ENCODE measurements around the gene CRCP. TPM values are rescaled to one million over a fixed set of nuclear protein-coding genes. Genes with fewer than 3 reads are reported as not detected.
A peak's percentile ranks its signal among the peaks of the same experiment; 100 is the strongest.
"Not testable (repeated sequence)": the region's sequence is repeated elsewhere in the genome, so short reads cannot be mapped to it uniquely, and the experiment has no call there.

CRCP gene
- total and polyA plus RNA-seq, 2 of the 13 experiments (the other 11 are each of a cell fraction or from before 2014, with no cell fraction given), result 22.7 to 31.0 TPM

DNA sequence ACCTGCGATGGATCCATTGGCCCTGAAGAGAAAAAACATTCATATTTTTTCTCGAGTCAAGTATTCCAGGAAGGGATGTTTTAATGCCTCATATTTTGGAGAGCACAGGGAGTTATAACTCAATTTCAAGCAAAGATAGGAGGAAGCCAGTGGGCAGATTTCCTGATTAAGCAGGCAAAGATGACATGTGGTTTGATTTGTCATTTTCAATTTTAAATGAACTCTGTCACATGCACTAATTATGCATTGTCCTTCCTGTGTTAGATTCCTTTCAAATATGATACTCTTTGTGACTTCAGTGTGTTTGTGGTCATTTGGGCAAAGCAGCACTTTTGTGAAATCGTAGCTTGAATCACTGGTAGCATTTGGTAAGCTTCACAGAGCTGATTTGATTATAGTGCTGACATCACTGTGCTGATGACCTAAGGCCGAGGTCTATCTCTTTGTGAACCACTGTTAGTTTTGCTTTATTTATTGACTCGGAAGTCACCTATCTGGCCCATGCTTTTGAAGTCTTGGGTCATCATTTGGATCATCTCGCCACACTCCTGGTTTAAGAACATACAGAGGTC is 11.2 kb downstream of the CRCP start (continued):
- TF ChIP-seq, protein P1, sequence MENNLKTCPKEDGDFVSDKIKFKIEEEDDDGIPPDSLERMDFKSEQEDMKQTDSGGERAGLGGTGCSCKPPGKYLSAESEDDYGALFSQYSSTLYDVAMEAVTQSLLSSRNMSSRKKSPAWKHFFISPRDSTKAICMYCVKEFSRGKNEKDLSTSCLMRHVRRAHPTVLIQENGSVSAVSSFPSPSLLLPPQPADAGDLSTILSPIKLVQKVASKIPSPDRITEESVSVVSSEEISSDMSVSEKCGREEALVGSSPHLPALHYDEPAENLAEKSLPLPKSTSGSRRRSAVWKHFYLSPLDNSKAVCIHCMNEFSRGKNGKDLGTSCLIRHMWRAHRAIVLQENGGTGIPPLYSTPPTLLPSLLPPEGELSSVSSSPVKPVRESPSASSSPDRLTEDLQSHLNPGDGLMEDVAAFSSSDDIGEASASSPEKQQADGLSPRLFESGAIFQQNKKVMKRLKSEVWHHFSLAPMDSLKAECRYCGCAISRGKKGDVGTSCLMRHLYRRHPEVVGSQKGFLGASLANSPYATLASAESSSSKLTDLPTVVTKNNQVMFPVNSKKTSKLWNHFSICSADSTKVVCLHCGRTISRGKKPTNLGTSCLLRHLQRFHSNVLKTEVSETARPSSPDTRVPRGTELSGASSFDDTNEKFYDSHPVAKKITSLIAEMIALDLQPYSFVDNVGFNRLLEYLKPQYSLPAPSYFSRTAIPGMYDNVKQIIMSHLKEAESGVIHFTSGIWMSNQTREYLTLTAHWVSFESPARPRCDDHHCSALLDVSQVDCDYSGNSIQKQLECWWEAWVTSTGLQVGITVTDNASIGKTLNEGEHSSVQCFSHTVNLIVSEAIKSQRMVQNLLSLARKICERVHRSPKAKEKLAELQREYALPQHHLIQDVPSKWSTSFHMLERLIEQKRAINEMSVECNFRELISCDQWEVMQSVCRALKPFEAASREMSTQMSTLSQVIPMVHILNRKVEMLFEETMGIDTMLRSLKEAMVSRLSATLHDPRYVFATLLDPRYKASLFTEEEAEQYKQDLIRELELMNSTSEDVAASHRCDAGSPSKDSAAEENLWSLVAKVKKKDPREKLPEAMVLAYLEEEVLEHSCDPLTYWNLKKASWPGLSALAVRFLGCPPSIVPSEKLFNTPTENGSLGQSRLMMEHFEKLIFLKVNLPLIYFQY (CRISPR knock-in tag; IDR thresholded peaks at IDR 0.05; ENCODE audit: borderline replicate concordance), result peak; percentile 86; the same call in 1 of the 2 replicates
- TF ChIP-seq TBX3 (IDR thresholded peaks at IDR 0.05; ENCODE audit: borderline replicate concordance) (peak; percentile 26; the same call in 1 of the 2 replicates), CREM (IDR thresholded peaks at IDR 0.05) (peak; percentile 45; the same call in 1 of the 2 replicates), HDAC2 (CRISPR knock-in tag; IDR thresholded peaks at IDR 0.05) (peak; percentile 54; the same call in 1 of the 2 replicates), FOXA1 (CRISPR knock-in tag; IDR thresholded peaks at IDR 0.05) (peak; percentile 57; the same call in 1 of the 2 replicates), RARA (CRISPR knock-in tag; IDR thresholded peaks at IDR 0.05) (peak; percentile 85), NR2F1 (CRISPR knock-in tag; IDR thresholded peaks at IDR 0.05) (peak; percentile 49 to 61; a peak in 2 of 4 replicates)
- TF ChIP-seq CREM (CRISPR knock-in tag; IDR thresholded peaks at IDR 0.05); FOXA1 (IDR thresholded peaks at IDR 0.05): not testable (repeated sequence)
- TF ChIP-seq, protein P2, sequence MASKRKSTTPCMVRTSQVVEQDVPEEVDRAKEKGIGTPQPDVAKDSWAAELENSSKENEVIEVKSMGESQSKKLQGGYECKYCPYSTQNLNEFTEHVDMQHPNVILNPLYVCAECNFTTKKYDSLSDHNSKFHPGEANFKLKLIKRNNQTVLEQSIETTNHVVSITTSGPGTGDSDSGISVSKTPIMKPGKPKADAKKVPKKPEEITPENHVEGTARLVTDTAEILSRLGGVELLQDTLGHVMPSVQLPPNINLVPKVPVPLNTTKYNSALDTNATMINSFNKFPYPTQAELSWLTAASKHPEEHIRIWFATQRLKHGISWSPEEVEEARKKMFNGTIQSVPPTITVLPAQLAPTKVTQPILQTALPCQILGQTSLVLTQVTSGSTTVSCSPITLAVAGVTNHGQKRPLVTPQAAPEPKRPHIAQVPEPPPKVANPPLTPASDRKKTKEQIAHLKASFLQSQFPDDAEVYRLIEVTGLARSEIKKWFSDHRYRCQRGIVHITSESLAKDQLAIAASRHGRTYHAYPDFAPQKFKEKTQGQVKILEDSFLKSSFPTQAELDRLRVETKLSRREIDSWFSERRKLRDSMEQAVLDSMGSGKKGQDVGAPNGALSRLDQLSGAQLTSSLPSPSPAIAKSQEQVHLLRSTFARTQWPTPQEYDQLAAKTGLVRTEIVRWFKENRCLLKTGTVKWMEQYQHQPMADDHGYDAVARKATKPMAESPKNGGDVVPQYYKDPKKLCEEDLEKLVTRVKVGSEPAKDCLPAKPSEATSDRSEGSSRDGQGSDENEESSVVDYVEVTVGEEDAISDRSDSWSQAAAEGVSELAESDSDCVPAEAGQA (IDR thresholded peaks at IDR 0.05; ENCODE audit: low read depth), result 0 out of 2 replicates have a peak, but pooled peaks have one; percentile 30
- TF ChIP-seq, protein P2 (CRISPR knock-in tag; IDR thresholded peaks at IDR 0.05; ENCODE audit: borderline replicate concordance), result not testable (repeated sequence)
- TF ChIP-seq, protein P3, sequence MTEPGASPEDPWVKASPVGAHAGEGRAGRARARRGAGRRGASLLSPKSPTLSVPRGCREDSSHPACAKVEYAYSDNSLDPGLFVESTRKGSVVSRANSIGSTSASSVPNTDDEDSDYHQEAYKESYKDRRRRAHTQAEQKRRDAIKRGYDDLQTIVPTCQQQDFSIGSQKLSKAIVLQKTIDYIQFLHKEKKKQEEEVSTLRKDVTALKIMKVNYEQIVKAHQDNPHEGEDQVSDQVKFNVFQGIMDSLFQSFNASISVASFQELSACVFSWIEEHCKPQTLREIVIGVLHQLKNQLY (CRISPR knock-in tag; IDR thresholded peaks at IDR 0.05), result 0 out of 2 replicates have a peak, but pooled peaks have one; percentile 21
- TF ChIP-seq, protein P4, sequence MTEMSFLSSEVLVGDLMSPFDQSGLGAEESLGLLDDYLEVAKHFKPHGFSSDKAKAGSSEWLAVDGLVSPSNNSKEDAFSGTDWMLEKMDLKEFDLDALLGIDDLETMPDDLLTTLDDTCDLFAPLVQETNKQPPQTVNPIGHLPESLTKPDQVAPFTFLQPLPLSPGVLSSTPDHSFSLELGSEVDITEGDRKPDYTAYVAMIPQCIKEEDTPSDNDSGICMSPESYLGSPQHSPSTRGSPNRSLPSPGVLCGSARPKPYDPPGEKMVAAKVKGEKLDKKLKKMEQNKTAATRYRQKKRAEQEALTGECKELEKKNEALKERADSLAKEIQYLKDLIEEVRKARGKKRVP (CRISPR knock-in tag; IDR thresholded peaks at IDR 0.05), result peak in 1 of 2 experiments; percentile 27; a peak in 1 of 4 replicates

All from HepG2 (cell line).